Peyer's patch (tissue), 4 donors: ENCODE data around the gene HSD11B2.

Experiments
- CTCF ChIP-seq, 6 experiments: fragments of 450-650 bp in 4 of 6; fragments of 200-600 bp in 2 of 6; sonication (generic) in 1 of 6; IDR thresholded peaks; one replicate each; pipeline ENCODE4 v1.5.1; 2017 to 2019; ENCODE audit warnings: antibody characterized with exemption in 6 of 6, mild to moderate bottlenecking in 3 of 6, moderate library complexity in 1 of 6
- POLR2A ChIP-seq, 2 donors: fragments of 450-650 bp; IDR thresholded peaks; one replicate each; pipeline ENCODE4 v1.5.1; 2017; ENCODE audit warnings: antibody characterized with exemption in 2 of 2, mild to moderate bottlenecking in 2 of 2, moderate library complexity in 2 of 2

DNA sequence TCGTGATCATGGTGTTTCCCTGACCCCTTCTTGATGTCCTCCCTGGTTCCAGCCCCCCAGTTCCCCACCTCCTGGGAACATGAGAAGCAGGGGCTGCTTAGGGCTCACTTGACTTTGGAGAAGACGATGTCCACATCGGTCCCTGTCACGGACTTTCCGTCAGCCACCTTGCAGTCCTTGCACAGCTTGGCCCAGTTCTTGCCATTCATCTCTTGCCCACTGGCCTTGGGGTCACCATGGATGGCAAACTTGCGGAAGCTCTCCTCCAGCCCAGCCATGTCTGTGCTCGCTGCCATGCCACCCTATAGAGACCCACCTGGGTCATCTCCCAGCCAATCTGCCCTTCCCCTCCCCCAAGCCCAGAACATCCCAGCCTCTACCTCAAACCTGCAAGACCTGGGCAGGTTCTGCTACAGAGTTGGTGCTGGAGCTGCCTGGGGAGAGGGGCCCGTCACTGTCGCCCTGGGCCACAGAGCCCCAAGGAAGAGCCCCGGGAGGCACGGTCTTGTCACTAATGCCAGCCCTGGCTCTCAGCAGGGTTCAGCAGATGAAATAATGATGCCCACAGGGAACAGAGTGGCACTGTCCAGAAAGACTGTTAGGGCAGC is 40.0 kb upstream of the HSD11B2 start:
- TF ChIP-seq CTCF (IDR thresholded peaks at IDR 0.05) = no peak
- TF ChIP-seq POLR2A (IDR thresholded peaks at IDR 0.05) = no peak
